Mucosa of stomach (tissue), 1 donor: ENCODE measurements around the gene C6orf132.

Experiments used
- H3K27me3 ChIP-seq: one replicate; pipeline ENCODE4 v1.7.0; 2013; ENCODE audit warnings: mild to moderate bottlenecking, low read length; ENCODE audit not compliant: control insufficient read depth, insufficient read depth
- H3K36me3 ChIP-seq: one replicate; pipeline ENCODE4 v1.7.0; 2013; ENCODE audit warnings: low read length; ENCODE audit not compliant: control insufficient read depth, insufficient read depth
- H3K4me1 ChIP-seq: one replicate; pipeline ENCODE4 v1.7.0; 2013; ENCODE audit warnings: mild to moderate bottlenecking, low read length; ENCODE audit not compliant: control insufficient read depth, insufficient read depth
- H3K4me3 ChIP-seq: one replicate; pipeline ENCODE4 v1.7.0; 2013; ENCODE audit warnings: low read length
- H3K9ac ChIP-seq: one replicate; pipeline ENCODE4 v1.7.0; 2013; ENCODE audit warnings: mild to moderate bottlenecking, low read length, moderate library complexity
- H3K9me3 ChIP-seq: one replicate; pipeline ENCODE4 v1.7.0; 2013; ENCODE audit warnings: mild to moderate bottlenecking, low read length, moderate library complexity; ENCODE audit not compliant: control insufficient read depth
- donor health status: Pancreatic carcinoma.

Gene C6orf132

DNA sequence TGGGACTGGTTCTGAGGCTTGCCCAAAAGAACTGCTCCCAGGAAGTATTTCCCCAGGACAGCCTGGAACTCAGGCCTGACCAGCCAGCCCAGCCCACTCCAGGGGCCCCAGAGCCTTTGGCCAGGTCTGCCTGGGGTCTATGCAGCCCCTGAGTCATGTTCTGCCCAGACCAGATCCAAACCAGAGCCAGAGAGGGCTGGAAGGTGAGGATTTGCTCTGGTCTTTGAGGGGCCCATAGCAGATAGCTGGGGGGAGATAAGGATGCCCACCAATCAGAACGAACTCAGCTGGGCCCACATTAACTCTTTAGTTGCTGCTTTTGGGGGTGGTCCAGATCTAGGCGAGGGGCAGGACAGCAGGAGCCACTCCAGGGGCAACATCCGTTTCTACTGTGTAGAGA, 16.8 kb downstream of the C6orf132 start:
- peaks cover 64% of the 10 kb centered on the region for H3K4me1 ChIP-seq

DNA sequence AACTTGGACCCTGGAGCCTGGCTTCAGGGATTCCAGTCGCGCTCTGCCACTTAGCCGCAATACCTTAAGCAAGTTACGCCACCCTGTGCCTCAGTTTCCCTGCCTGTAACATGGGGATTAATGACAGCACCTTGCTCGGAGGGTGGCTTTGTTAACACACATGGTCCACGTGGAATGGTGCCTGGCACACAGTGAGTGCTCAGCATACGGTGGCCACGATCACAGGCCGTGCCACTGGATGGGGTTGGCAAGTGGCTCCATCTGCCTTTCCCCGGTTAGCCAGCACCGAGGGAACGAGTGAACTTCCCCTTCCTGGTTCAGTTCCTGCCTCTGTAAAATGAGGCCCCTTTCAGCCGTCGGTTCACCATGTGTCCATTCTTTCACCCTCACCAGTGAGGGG, 17.2 kb downstream of the C6orf132 start:
- Histone ChIP-seq H3K9me3 (no peaks in the 10 kb centered on the region), H3K9ac (peak overlapping the region; percentile 59), H3K36me3 (peaks cover 21% of the 10 kb centered on the region), H3K27me3 (no peaks in the 10 kb centered on the region), H3K4me1 (peaks cover 67% of the 10 kb centered on the region), H3K4me3 (no peak overlapping the region)

More for the DNA sequence above, 16.8 kb downstream of the C6orf132 start:
- Histone ChIP-seq H3K9ac (no peak overlapping the region), H3K36me3 (peaks cover 21% of the 10 kb centered on the region), H3K27me3 (no peaks in the 10 kb centered on the region), H3K4me3 (no peak overlapping the region), H3K9me3 (no peaks in the 10 kb centered on the region)

DNA sequence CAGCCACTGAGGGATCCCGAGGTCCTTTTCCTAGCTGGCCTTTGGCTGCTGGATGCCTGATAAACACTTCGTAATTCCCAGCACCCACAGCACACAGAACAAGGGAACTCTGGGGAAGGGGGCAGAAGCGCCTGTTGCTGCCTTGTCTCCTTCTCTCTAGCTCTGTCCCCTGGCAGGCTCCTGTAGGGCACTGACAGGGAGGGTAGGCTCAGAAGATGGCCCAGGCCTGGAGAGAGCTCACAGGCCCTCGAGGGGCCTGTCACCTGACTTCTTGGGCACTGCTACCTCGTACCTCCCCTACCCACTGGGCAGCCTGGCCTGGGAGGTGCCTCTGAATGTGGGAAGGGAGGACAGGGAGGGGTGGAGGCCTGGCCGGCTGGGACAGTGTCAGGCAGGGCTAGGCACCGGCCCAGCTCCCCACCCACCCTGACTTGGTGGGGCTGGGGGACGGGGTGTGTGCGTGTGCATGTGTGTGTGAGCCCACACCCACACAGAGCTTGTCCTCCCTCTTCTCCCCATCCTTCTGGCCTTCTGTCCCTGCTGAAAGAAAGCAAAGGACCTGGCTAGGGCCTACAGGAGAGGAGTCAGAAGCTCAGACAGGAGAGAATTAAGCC, 18.1 kb downstream of the C6orf132 start:
- no peaks in the 10 kb centered on the region for H3K9me3 ChIP-seq
- H3K9ac ChIP-seq: peak overlapping the region; percentile 59
- no peaks in the 10 kb centered on the region for H3K27me3 ChIP-seq
- no peak overlapping the region for H3K4me3 ChIP-seq
- H3K4me1 ChIP-seq: peaks cover 67% of the 10 kb centered on the region
- peaks cover 21% of the 10 kb centered on the region for H3K36me3 ChIP-seq

DNA sequence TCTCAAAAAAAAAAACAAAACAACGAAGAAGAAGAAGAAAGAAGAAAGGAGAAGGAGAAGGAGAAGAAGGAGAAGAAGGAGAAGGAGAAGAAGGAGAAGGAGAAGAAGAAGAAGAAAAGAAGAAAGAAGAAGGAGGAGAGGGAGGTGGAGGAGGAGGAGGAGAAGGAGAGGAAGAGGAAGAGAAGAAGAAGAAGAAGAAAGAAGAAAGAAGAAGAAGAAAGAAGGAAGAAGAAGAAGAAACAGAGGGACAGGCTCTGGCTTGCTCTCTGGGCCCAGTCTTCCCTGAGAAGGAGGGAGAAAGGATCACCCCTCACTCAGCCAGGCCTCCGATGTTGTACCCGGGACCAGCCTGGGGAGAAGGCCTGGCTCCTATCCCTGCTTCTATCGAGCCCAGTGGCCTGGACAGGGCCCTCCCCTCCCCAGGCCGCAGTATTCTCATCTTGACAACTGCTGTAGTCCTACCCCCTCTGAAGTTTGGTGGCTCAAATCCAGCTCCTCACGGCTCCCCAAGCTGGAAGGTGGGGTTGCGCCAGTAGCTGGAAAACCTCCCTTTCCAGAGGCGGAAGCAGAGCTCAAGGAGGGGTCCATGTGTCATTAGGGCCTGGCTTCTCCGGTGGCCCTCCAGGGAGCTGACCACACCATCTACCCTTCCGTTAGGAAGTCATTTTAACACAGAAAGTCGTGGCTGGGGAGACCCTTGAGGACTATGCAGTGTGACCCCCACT, 18.9 kb downstream of the C6orf132 start:
- Histone ChIP-seq H3K4me1 (peaks cover 66% of the 10 kb centered on the region), H3K9ac (peak overlapping the region; percentile 59), H3K36me3 (peaks cover 19% of the 10 kb centered on the region), H3K27me3 (no peaks in the 10 kb centered on the region), H3K9me3 (no peaks in the 10 kb centered on the region), H3K4me3 (no peak overlapping the region)

DNA sequence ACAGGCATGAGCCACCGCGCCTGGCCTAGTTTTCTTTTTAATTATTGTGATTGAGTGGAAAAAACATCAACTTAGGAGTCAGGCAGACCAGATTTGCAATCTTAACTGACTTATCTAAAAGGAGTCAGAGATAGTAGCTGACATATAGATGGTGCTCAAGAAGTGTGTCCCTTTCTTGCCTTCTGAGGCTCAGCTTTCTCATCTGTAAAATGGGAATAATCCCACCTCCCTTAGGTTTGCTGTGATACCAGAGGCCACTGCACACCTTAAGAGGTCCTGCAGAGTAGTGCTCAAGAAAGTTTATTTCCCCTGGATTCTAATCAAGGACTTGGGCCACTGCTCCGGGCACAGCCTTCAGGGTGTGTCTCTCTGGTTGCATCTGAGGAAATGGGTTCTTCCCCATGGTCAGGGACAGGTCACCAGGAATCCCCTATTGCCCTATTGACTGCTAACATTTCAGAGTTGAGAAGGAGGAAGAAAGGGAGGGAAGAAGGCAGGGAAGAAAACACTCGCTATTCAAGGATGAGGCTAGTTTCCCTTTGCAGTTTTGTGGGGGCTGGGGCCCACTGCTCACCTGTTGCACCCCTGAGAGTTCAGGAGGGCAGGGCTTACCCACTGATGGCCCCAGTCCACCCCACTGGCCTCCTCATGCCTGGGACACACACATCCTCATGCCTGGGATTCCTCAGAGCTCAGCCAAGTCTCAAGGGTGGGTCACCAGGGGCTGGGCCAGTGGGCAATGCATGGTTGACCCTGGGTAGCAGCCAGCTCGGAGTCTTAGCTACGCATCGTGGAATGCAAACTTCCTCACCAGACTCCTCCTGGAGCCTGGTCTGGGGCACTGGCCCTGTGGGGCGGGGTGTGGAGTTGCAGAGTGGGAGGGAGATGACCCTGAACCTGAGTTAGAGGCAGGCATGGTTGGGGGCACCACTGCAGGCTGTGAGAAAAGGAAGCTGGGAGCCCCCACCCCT, 21.2 kb downstream of the C6orf132 start:
- H3K9ac ChIP-seq: peak overlapping the region; percentile 36
- peaks cover 19% of the 10 kb centered on the region for H3K36me3 ChIP-seq
- no peak overlapping the region for H3K4me3 ChIP-seq
- peaks cover 84% of the 10 kb centered on the region for H3K4me1 ChIP-seq
- no peaks in the 10 kb centered on the region for H3K9me3 ChIP-seq
- no peaks in the 10 kb centered on the region for H3K27me3 ChIP-seq

DNA sequence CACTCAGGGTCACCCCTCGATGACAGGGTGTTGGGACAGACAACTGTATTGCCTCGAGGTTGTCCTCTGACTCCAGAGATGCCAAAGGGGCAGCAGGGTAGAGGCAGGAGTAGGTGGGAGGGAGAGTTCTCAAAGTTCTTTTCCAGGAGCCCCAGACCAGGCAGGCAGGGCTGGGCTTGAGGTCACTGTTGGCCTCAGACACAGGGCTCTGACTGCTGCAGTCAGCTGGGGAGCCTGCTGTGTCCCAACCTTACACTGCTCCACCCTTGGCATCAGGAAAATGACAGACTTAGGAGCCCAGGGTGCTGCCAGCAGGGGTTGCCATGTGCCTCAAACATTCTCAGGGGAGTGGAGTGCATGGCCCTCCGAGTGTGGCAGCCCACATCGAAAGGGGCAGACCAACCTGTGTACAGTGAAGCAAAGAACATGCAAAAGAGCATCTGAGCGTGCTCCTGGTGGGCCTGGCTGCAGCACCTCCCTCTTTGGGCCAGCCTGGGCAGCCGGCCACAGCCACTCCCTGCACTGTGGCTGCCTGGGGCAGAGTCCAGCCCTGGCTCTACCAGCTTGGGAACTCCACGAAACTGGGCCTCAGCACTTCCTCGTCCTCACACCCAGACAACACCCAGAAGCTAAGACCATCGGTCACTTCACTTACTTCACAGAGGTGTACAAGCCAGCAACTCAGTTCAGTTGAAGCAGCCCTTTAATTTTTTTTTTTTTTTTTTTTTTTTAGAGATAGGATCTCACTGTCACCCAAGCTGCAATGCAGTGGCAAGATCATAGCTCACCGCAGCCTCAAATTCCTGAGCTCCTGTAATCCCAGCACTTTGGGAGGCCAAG, 24.0 kb downstream of the C6orf132 start:
- Histone ChIP-seq H3K9me3 (no peaks in the 10 kb centered on the region), H3K27me3 (no peaks in the 10 kb centered on the region), H3K9ac (peak overlapping the region; percentile 33), H3K4me3 (no peak overlapping the region), H3K4me1 (peaks cover 75% of the 10 kb centered on the region), H3K36me3 (peaks cover 6% of the 10 kb centered on the region)

DNA sequence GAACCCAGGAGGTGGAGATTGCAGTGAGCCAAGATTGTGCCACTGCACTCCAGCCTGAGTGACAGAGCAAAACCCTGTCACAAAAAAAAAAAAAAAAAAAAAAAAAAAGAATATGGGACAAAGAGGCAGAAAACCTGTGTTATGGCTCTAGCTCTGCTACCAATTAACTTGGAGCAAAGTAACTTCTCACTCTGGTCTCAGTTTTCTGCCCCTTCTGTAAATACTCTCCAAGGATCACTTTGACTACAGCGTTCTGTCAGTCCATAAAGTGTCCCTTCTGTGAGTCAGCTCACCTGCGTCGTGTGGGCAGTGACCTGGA, 24.6 kb downstream of the C6orf132 start:
- peaks cover 75% of the 10 kb centered on the region for H3K4me1 ChIP-seq
- no peaks in the 10 kb centered on the region for H3K9me3 ChIP-seq
- peak overlapping the region; percentile 29 for H3K9ac ChIP-seq
- no peak overlapping the region for H3K4me3 ChIP-seq
- H3K36me3 ChIP-seq: peaks cover 6% of the 10 kb centered on the region
- no peaks in the 10 kb centered on the region for H3K27me3 ChIP-seq

DNA sequence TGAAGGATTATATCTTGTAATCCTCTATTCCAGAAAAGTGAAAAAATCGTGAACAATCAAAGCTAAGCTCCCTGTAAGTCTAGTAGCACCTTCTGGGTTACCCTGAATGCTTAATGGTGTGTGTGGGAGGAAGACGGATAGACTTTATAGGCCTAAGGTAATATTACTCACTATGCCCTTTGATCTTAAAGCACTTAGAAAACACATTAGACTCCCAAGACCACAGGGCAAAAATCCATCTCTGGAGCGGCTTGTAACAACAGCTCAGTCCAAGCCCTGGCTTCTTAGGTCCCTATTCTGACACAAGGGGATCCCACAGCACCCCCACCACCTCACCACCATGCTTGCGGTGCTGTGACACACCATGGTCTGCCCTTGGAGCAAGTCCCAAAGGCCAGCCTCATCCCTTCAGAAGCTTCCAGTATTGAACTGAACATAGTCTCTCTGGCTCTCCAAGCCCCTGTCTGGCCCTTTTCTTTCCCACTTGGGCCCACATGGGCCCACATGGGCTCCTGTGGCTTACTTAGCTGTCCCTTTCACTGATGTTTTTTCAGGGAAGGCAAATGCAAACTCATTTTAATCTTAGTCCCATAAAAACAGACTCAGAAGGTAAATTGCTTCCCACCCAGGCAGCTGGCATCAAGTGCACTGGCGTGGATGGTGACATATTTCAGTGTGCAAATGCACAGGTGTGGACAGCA, 28.3 kb downstream of the C6orf132 start:
- H3K9me3 ChIP-seq: no peaks in the 10 kb centered on the region
- H3K9ac ChIP-seq: peak overlapping the region; percentile 48
- H3K36me3 ChIP-seq: peaks cover 6% of the 10 kb centered on the region
- no peaks in the 10 kb centered on the region for H3K27me3 ChIP-seq
- H3K4me3 ChIP-seq: no peak overlapping the region
- H3K4me1 ChIP-seq: peaks cover 57% of the 10 kb centered on the region

DNA sequence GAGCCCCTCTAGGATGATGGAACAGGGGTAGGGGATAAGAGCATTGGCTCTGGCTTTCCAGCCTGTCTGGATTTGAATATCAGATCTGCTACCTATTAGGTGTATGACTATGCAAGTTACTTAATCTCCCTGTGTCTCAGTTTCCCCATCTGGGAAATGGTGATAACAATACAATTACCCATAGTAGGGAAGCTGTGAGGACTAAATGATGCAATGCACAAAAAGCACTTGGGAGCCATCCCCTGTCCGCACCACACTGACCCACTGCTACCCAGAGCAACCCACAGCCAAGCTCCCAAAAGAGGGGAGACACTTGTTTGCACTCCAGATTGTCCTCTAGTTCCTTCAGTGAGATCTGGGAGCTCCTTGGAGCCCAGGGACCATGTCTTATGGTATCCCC, 30.1 kb downstream of the C6orf132 start:
- Histone ChIP-seq H3K4me3 (no peak overlapping the region), H3K4me1 (peaks cover 51% of the 10 kb centered on the region), H3K9me3 (no peaks in the 10 kb centered on the region), H3K27me3 (no peaks in the 10 kb centered on the region), H3K9ac (no peak overlapping the region), H3K36me3 (peaks cover 6% of the 10 kb centered on the region)

DNA sequence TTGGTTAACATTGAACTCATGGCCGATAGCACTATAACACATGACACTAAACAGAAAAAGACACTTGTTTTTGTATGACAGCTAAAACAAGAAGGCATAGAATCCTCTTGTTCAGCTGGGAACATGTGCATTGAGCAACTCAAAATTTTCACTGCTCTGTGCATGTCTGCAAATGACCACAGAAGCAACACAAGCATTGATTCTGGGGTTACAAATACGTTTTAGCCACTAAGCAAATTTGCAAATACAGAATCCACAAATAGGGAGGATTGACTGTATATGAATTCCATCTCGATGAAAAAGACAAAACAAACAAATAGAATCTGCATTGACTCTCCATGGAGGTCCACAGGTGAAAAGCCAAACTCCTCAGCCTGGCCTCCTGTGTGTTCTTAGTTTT, 31.7 kb downstream of the C6orf132 start:
- Histone ChIP-seq H3K36me3 (no peaks in the 10 kb centered on the region), H3K9me3 (no peaks in the 10 kb centered on the region), H3K4me3 (no peak overlapping the region), H3K4me1 (peaks cover 38% of the 10 kb centered on the region), H3K27me3 (no peaks in the 10 kb centered on the region), H3K9ac (no peak overlapping the region)

DNA sequence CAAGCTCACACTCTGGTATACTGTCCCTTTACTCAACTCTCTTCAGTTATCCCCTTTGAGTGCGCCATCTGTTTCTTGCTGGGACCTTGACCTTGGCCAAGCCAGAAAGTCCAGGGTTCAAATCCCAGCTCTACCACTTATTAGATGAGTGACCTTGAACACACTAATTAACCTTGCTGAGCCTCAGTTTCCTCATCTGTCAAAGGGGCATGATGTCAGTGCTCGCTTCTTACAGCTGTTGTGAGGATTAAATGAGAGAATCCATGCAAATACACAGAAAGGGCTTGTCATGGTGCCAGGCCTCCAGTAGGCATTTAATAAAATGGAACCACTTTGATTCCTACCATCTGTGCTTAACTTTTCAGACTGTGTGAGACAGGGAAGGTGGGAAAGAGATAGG, 34.3 kb downstream of the C6orf132 start:
- Histone ChIP-seq H3K36me3 (peaks cover 6% of the 10 kb centered on the region), H3K4me1 (peaks cover 48% of the 10 kb centered on the region), H3K4me3 (no peak overlapping the region)

More for the DNA sequence above, 34.3 kb downstream of the C6orf132 start:
- H3K9me3 ChIP-seq: no peaks in the 10 kb centered on the region
- H3K9ac ChIP-seq: no peak overlapping the region
- no peaks in the 10 kb centered on the region for H3K27me3 ChIP-seq
